GM12865 (cell line): Measurements from ENCODE around the gene ADCY1.

ENCODE experiments used
- DNase-seq: peaks from one replicate; pipeline ENCODE4 v3.0.0; 2010; ENCODE audit warnings: low read depth
- H3K4me3 ChIP-seq: 2 replicates; pipeline ENCODE4 v1.5.1; 2011; ENCODE audit warnings: mild to moderate bottlenecking, low read depth, low read length, control low read depth
- CTCF ChIP-seq: IDR thresholded peaks from 2 replicates; pipeline ENCODE4 v1.5.1; 2011; ENCODE audit warnings: low read length, control low read depth, low read depth, inconsistent platforms; ENCODE audit not compliant: insufficient read depth; ENCODE audit errors: missing control alignments

The ADCY1 gene

GRCh38 chr7:45588466-45588865, 14.3 kb downstream of the ADCY1 start:
- DNase-seq: no peak
- TF ChIP-seq CTCF: no peak
- no peak overlapping the region for H3K4me3 ChIP-seq

GRCh38 chr7:45589061-45589460, 14.9 kb downstream of the ADCY1 start:
- no peak for DNase-seq
- TF ChIP-seq CTCF: no peak
- H3K4me3 ChIP-seq: no peak overlapping the region

GRCh38 chr7:45589915-45590678, 15.9 kb downstream of the ADCY1 start:
- DNase-seq: no peak
- TF ChIP-seq CTCF: no peak

GRCh38 chr7:45590679-45591057, 16.5 kb downstream of the ADCY1 start:
- no peak for TF ChIP-seq CTCF
- no peak overlapping the region for H3K4me3 ChIP-seq
- DNase-seq: no peak

More at GRCh38 chr7:45589915-45590678, 15.9 kb downstream of the ADCY1 start:
- no peak overlapping the region for H3K4me3 ChIP-seq

GRCh38 chr7:45591101-45591906, 17.1 kb downstream of the ADCY1 start:
- TF ChIP-seq CTCF: no peak
- no peak overlapping the region for H3K4me3 ChIP-seq
- DNase-seq: no peak

GRCh38 chr7:45592230-45592991, 18.2 kb downstream of the ADCY1 start:
- DNase-seq: no peak
- no peak overlapping the region for H3K4me3 ChIP-seq
- TF ChIP-seq CTCF: no peak
